Esophagus mucosa (tissue), 1 donor: Measurements from ENCODE around the gene ITPK1. TPM values are rescaled to one million over a fixed set of nuclear protein-coding genes. Genes with fewer than 3 reads are reported as not detected.
A peak's percentile ranks its signal among the peaks of the same experiment; 100 is the strongest.
"Not testable (repeated sequence)": the region's sequence is repeated elsewhere in the genome, so short reads cannot be mapped to it uniquely, and the experiment has no call there.

Experiments used
- ATAC-seq: fragments of 200-7000 bp; cut with Tn5 transposase; one replicate; pipeline ENCODE4 v1.9.1; 2020
- total RNA-seq: library from RNA; stranded (reverse); gene quantifications from one replicate; pipeline ENCODE4 v1.2.4, GENCODE V29; 2023
- donor health status: DM: yes; HTN: yes; CAD: no.

The ITPK1 gene
- 22.1 TPM for total RNA-seq

DNA sequence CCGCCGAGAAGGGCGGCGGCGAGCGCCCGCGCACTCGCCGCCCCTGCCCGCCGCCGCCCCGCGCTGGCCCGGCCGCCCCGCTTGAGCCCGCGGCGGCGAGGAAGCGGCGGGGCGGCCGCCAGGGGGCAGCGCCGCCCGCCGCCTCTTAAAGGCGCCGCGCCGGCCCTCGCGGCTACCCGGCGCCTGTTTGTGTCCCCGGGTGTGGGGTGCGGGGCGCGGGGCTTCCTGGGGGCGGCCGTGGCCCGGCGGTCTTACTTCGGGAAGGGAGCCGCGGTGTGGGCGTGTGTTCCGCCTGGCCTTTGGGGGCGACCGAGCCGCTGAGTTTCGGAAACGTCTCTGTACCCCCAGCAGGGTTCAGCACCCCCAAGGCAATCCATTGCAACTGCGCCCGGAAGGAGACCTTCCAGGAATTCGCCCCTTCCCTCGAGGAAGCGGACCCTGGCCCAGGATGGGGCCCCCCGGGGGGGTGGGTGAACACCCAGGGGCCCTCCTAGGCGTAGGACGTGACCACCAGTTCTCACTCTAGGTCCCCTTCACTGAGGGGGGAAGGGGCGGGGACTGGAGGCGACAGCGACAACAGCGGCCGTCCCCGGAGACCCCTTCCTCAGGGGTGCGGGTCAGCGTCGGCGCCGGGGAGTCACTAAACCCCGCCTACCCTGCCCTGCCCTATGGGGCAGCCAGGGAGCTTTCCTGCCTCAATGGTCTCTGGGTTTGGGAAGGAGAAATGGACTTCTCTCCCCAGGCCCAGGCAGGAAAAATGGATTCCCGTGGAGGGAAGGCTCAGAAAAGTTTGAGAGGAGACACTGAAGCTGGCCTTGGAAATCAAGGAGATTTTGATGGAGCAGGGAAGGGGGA is at the start of gene ITPK1:
Gene ITPK1 (minus strand): TSS at position 105 of the 855 bp plus-strand sequence. CDS start 762 bp downstream, outside the sequence.
- ATAC-seq: peak; percentile 58

DNA sequence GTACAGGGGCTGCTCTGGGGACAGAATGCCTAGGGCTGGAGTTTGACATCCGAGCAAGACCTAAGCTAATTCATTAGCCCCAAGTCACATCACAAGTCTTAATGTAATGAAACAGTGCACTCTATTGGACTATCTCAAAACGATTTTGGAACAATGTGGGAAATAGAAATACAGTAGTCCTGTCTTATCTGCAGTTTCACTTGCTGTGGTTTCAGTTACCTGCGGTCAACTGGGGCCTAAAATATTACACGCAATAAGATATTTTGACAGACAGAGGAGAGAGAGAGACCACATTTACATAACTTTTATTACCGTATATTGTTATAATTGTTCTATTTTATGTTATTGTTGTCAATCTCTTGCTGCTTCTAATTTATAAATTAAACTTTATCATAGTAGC is 47.8 kb upstream of the ITPK1 start:
- ATAC-seq: no peak

DNA sequence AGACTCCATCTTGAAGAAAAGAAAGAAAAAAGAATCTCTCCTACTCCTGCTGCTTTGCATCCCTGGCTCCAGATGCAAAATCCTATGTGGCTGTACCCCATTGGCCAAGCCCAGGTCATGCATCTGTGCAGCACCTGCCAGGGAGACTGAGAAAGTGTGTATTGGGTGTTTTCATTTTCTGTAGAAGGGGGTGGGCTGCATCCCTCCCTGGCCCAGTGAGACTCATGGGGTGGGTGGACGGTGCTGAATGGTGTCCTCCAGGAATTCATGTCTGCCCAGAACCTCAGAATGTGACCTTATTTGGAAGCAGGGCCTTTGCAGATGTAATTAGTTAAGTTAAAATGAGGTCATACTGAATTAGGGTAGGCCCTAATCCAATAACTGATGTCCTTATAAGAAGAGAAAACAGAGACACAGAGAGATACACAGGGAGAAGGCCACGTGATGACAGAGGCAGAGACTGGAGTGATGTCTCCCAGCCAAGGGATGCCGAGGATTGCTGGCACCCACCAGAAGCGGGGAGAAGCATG is 45.8 kb upstream of the ITPK1 start:
- no peak for ATAC-seq

DNA sequence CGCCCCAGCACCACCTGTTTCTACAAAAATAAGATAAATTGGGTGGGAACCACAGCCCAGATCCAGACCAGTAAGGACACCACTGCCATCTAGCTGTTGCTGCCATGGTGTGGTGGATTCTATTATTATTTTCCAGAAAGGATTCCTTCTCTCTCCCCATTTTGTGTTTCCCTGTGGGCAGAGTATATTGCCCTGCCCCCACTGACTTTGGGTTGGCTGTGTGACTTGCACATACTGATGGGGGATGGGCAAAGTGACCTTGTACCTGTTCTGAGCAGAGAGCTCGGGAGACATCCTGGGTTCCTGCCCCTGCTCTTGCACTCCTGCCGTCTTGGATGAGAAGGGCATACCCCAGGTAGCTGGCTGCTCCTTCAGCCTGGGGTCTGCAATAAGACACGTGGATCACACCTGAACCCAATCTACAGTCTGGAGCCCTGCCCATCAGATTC is 44.7 kb upstream of the ITPK1 start:
- no peak for ATAC-seq

DNA sequence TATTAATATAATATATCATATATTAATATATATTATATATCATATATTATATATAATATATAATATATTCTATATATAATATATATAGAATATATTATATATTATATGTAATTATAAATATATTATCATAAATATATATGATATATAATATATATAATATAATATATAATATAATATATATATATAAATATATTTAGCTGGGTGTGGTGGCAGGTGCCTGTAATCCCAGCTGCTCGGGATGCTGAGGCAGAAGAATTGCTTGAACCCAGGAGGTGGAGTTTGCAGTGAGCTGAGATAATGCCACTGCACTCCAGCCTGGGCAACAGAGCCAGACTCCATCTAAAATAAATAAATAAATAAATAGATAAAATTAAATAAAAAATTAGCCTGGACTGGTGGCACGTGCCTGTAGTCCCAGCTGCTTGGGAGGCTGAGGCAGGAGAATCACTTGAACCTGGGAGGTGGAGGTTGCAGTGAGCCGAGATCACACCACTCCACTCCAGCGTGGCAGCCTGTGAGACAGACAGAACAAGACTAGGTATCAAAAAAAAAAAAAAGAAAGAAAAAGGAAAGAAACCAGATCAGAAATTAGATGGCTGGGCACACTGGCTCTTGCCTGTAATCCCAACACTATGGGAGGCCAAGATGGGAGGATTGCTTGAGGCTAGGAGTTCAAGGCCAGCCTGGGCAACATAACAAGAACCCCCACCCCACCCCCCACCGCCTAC is 44.1 kb upstream of the ITPK1 start:
- not testable (repeated sequence) for ATAC-seq

DNA sequence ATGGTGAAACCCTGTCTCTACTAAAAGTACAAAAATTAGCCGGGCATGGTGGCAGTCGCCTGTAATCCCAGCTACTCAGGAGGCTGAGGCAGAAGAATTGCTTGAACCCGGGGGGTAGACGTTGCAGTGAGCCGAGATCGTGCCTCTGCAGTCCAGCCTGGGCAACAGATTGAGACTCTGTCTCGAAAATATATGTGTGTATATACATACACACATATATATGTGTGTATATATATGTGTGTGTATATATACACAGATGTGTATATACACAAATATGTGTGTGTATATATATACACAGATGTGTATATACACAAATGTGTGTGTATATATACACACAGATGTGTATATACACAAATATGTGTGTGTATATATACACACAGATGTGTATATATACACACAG is 42.6 kb upstream of the ITPK1 start:
- ATAC-seq: not testable (repeated sequence)

DNA sequence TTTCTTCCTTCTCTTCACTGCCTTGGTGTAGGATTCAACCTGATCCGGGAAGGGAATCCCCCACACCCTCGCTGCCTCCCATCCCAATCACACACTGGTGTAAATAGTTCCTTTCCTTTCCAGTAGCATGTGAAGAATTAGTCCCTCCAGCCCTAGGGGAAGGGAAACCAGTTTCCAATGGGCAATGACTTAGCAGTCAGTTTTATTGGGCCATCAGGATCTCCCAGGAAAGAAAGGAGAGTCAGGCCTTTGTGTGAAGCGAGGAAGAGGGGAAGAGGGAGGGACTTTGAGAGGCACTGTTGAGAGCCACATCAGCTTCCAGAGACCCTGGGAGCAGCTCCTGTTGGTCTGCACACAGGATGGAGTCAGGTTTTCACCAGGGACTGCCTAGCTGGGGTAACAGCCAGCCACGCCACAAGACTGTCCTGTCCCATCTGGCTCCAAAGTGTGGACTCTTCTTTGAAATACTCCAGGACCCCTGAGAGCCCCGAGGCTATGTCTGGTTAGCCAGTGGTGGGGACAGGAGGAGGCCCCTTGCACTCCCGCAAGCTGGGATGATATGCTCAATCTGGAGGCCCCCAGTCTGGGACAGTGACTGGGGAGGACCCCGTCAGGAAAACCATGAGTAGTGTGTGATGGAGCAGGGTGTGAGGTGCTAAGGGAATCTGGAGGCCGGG is 41.1 kb upstream of the ITPK1 start:
- ATAC-seq: no peak

- ATAC-seq: no peak
Measured at GRCh38 chr14:93155667-93156066, 39.9 kb upstream of the ITPK1 start.

GRCh38 chr14:93153121-93153520 is 37.4 kb upstream of the ITPK1 start:
- ATAC-seq: no peak

DNA sequence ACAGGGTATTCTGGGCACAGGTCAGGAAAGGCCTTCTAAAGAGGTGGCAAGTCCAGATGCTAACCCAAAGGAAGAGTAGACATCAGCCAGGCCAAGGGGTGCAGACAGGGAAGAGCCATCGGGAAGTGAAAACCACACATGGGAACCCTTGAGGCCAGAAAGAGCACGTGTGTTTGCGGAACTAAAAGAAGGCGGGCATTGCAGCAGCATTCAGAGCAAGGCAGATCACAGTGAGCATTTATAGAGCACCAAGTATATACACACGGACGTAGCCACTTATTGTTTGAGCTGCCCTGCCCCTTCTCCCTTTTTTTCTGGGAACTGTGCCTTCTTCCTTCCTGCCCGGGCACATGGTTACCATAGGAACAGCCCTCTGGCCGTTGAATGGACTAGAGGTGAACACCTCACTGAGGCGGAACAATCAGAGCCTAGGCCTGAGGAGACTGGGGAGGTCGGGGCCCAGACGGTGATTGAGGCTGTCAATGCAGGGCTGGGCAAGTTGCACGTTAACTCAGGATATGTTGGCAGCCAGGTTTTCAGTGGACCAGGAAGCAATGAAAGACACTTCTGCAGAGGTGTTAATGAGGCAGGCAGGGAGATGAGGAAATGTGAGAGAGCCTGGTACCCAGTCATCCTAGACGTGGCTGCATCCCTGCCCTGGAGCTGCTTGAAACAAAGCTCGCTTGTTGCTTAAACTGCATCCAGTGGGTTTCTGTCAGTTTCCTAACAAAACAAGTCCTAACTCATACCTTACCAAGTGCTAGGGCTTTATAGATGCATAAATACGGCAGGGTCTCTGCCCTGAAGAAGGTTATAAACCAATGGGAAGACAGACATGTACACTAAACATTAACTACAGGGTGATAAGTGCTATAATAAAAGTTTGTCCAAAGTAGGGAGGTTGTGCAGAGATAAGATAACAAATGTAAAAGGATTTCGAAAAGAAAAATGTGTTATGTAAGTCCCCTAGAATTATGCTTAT is 34.8 kb upstream of the ITPK1 start:
- ATAC-seq: peak; percentile 74

GRCh38 chr14:93148979-93149378 is 33.3 kb upstream of the ITPK1 start:
- ATAC-seq: no peak

DNA sequence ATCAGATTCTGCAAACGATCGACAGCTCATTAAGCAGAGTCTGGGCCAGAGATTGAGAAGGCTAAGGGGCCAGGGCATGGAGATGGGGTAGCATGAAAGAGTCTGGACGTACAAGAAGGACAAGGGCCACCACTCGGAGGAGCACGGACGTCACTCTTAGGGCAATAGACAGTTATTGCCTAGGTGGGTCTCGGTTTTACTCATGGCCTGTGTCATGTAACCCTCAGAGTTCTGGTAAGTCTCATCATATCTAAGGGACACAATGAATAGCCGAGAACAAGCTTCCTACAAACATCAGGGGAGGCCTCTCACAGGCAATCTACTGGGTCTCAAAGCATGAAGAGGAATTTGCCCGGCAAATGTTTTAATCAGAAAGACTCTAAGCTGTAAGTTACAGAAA is 30.4 kb upstream of the ITPK1 start:
- ATAC-seq: no peak

DNA sequence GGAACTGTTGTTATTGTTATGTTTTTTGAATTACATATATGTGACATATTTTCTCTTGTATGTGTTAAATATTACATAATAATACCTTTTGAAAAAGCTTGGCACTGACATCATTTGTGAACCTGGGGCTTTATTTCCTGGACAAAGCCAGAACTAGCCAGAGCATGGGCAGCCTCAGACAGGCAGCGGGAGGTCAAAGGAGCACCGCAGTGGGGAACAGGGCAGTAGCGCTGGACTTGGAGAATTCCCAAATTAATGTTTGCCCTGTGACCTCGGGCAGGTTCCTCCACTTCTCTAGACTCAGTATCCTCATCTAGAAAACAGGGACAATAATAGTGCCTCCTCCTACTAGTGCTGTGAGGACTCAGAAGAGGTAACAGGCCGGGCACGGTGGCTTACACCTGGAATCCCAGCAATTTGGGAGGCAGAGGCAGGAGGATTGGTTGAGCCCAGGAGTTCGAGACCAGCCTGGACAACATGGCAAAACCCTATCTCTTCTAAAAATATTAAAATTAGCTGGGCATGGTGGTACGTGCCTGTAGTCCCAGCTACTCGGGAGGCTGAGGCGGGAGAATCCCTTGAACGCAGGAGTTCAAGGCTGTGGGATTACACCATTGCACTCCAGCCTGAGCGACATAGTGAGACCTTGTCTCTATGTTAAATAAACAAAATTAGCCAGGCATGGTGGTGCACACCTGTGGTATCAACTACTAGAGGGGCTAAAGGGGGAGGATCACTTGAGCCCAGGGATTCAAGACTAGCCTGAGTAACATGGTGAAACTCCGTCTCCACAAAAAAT is 27.3 kb upstream of the ITPK1 start:
- ATAC-seq: no peak

DNA sequence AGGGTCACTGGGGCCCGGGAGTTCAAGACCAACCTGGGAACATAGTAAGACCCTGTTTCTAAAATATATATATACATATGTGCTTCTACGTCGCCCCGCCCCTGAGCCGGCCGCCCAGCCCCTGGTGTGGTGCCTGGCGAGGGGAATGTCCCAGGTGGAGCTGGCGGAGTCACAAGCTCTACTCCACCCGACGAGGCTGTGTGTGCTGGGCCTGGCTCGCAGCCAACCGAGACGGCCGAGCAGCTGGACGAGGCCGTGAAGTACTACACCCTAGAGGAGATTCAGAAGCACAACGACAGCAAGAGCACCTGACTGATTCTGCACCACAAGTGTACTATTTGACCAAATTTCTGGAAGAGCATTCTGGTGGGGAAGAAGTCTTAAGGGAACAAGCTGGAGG is 22.1 kb upstream of the ITPK1 start:
- ATAC-seq: peak; percentile 46

- not testable (repeated sequence) for ATAC-seq
Measured at GRCh38 chr14:93136508-93136907, 20.8 kb upstream of the ITPK1 start.

DNA sequence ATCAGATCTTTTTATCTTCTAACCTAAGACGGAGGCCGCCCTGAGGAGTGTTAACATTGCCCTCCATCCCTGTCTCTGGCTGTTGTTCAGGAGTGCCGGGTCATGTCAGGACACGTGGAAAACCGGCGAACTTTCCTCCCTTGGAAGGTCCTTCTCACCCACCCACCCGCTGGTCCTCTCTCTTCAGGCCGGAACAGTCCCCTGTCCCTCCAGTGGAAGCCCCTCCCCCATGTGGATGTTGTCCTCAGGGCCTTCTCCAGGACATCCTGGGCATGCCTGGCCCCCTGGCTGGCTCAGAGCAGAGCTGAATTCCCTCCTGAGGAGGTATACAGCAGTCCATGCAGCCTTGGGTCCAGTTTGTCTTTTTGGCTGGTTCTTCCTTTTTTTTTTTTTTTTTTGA is 20.3 kb upstream of the ITPK1 start:
- no peak for ATAC-seq

- ATAC-seq: no peak
Measured at GRCh38 chr14:93135399-93135798, 19.7 kb upstream of the ITPK1 start.

DNA sequence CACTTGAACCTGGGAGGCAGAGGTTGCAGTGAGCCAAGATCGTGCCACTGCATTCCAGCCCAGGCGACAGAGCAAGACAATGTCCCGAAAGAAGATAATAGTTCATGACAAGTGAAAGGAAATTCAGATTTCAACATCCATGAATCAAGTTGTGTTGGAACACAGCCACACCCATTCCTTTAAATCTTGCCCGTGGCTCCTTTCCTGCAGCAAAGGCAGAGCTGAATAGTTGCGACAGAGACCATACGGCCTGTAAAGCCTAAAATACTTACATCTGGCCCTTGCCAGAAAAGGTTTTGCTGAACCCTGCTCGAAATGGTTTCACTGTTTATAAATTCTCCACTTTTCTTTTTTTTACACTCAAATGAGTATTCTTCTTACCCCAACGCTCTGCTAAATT is 17.7 kb upstream of the ITPK1 start:
- peak; percentile 73 for ATAC-seq

DNA sequence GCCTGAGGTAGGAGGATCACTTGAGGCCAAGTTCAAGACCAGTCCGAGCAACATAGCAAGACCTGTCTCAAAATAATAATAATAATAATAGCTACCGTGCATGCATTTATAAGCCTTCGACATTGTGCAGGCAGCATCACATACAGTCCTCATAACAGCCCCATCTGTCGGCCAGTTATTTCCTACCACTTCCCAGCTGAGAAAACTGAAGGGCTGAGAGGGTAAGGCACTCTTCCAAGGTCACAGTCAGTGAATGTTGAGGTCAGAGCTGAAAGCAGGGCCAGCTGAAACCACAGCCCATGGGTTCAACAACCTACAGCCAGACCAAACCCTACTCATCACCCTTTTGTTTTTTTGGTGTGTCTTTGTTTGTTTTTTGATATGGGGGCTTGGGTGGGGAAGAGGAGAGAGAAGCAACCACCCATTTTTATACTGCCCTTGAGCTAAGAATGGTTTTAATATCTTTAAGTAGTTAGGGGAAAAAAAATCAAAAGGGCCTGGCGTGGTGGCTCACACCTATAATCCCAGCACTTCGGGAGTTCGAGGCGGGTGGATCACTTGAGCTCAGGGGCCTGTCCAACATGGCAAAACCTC is 16.8 kb upstream of the ITPK1 start:
- peak; percentile 26 for ATAC-seq

- not testable (repeated sequence) for ATAC-seq
Measured at GRCh38 chr14:93131257-93131820, 15.6 kb upstream of the ITPK1 start.
